GM12878 (cell line): ENCODE data around the gene PCCA. TPM values are rescaled to one million over a fixed set of nuclear protein-coding genes. Genes with fewer than 3 reads are reported as not detected.

Experiments
- ATAC-seq: fragments of 200-7000 bp; cut with Tn5 transposase; 3 replicates; pipeline ENCODE4 v1.9.1; 2020; ENCODE audit warnings: mild to moderate bottlenecking, moderate library complexity
- BruUV-seq: library from RNA; stranded (reverse); fragments of 400-500 nt; replicated peaks from 2 replicates; lab custom pipeline; 2021; lab: Mats Ljungman, UMichigan
- CTCF ChIA-PET: fragments of 300-600 bp; sonication (Branson Sonifier 250); formaldehyde crosslinking; extraction: SDS; loops from one replicate; lab custom pipeline; 2021; ENCODE audit warnings: inconsistent platforms; lab: Yijun Ruan, JAX
- POLR2A ChIA-PET: fragments of 350-600 bp; formaldehyde crosslinking; extraction: SDS; loops from one replicate; lab custom pipeline; 2021; ENCODE audit warnings: inconsistent platforms; lab: Charles Lee
- RAD21 ChIA-PET: fragments of 300-600 bp; sonication (Branson Sonifier 250); formaldehyde crosslinking; loops from one replicate; lab custom pipeline; 2023; ENCODE audit warnings: antibody characterized with exemption; ENCODE audit not compliant: unreplicated experiment; lab: Charles Lee
- SMC1A ChIA-PET: fragments of 300-600 bp; sonication (Branson Sonifier 250); formaldehyde crosslinking; loops from one replicate; lab custom pipeline; 2023; ENCODE audit not compliant: unreplicated experiment, uncharacterized antibody; lab: Charles Lee
- DNase-seq: peaks from one replicate; pipeline ENCODE4 v3.0.0-alpha.2; 2011; ENCODE audit warnings: low read depth, low spot score
- FAIRE-seq: peaks from 3 replicates; lab custom pipeline; 2011; peaks lifted over from hg19 to GRCh38; lab: Jason Lieb, UNC
- H2AFZ ChIP-seq: 2 replicates; pipeline ENCODE4 v1.6.0; 2011; ENCODE audit warnings: low read depth, low read length, control low read depth; ENCODE audit not compliant: control insufficient read depth
- H3K27ac ChIP-seq: 2 replicates; pipeline ENCODE4 v1.5.1; 2011; ENCODE audit warnings: control low read depth; ENCODE audit not compliant: control insufficient read depth, insufficient read depth
- H3K27me3 ChIP-seq, 2 experiments: replicated peaks in 1 of 2; 2 replicates each; pipeline versions ENCODE4 v1.6.0 to v1.6.1; 2011; ENCODE audit warnings: low read length in 1 of 2; ENCODE audit not compliant: control insufficient read depth in 2 of 2, insufficient read depth in 2 of 2
- H3K36me3 ChIP-seq, 2 experiments: 2 replicates each; pipeline ENCODE4 v1.5.1; 2011; ENCODE audit warnings: low read length in 1 of 2; ENCODE audit not compliant: control insufficient read depth in 2 of 2, insufficient read depth in 2 of 2
- H3K4me1 ChIP-seq: 2 replicates; pipeline ENCODE4 v1.6.1; 2011; ENCODE audit warnings: mild to moderate bottlenecking, low read length, moderate library complexity, mixed read lengths; ENCODE audit not compliant: control insufficient read depth, insufficient read depth
- H3K4me2 ChIP-seq: 2 replicates; pipeline ENCODE4 v1.6.0; 2011; ENCODE audit warnings: control low read depth; ENCODE audit not compliant: control insufficient read depth, insufficient read depth
- H3K4me3 ChIP-seq: fragments of 200-600 bp; sonication (generic); 2 replicates; pipeline ENCODE4 v1.5.1; 2016
- H3K79me2 ChIP-seq: 2 replicates; pipeline ENCODE4 v1.6.0; 2011; ENCODE audit warnings: low read length; ENCODE audit not compliant: control insufficient read depth, insufficient read depth
- H3K9ac ChIP-seq: 2 replicates; pipeline ENCODE4 v1.8.0; 2011; ENCODE audit warnings: low read length, control low read depth, mixed read lengths; ENCODE audit not compliant: control insufficient read depth, insufficient read depth
- H3K9me3 ChIP-seq: replicated peaks from 3 replicates; pipeline ENCODE4 v1.5.1; 2011; ENCODE audit warnings: mild to moderate bottlenecking, low read length; ENCODE audit not compliant: control insufficient read depth, insufficient read depth
- H4K20me1 ChIP-seq: 2 replicates; pipeline ENCODE4 v1.6.0; 2011; ENCODE audit not compliant: control insufficient read depth, insufficient read depth
- NR2F1 ChIP-seq: fragments of 450-650 bp; conservative IDR thresholded peaks from 2 replicates; pipeline ENCODE4 v1.6.1; 2017; ENCODE audit warnings: mild to moderate bottlenecking
- WGBS: methylation state at CpG from one replicate; pipeline ENCODE4 v1.1.6; 2016; ENCODE audit warnings: low lambda C conversion rate; ENCODE audit not compliant: insufficient replicate concordance, insufficient coverage; ENCODE audit errors: missing lambda C conversion rate; 5-methylcytosine and 5-hydroxymethylcytosine counted together
- in situ Hi-C: fragments of 300-500 bp; cut with MboI; formaldehyde crosslinking; loops from 9 replicates; pipeline ENCODE4 v1.14.3; 2018; ENCODE audit warnings: mixed read lengths
- intact Hi-C: fragments of 100-400 bp; cut with micrococcal nuclease; formaldehyde crosslinking; loops from one replicate; pipeline ENCODE4 v1.14.2; 2022; ENCODE audit not compliant: unreplicated experiment
- polyA plus RNA-seq, 11 experiments: library from polyadenylated mRNA; depleted of rRNA in 4 of 11; unstranded in 6 of 11; stranded (reverse) in 5 of 11; fragments of >200 nt; fragmentation: Nextera tagmentation in 4 of 11; fragmentation: Illumina TruSeq in 1 of 11; extraction: Ambion mirVana in 4 of 11; extraction: Trizol in 1 of 11; gene quantifications; 1 replicate in 1 of 11; 2 replicates in 10 of 11; pipeline versions ENCODE4 v1.2.1 to v1.2.3, GENCODE V29; 2011 to 2016; ENCODE audit warnings: inconsistent platforms in 2 of 11, missing spikeins in 2 of 11, low read depth in 1 of 11
- total RNA-seq, 4 experiments: library from RNA; depleted of rRNA in 3 of 4; stranded (reverse); fragments of >200 nt in 3 of 4; fragmentation: Illumina TruSeq in 1 of 4; extraction: Trizol in 1 of 4; gene quantifications; 2 replicates each; pipeline versions ENCODE4 v1.2.1 to v1.2.3, GENCODE V29; 2013 to 2021
- TF ChIP-seq, protein P1 (sequence below): fragments of 450-650 bp; conservative IDR thresholded peaks from 2 replicates; pipeline ENCODE4 v1.6.1; 2017; ENCODE audit warnings: mild to moderate bottlenecking, moderate library complexity

Gene PCCA
- total and polyA plus RNA-seq, 10 of the 15 experiments (the other 5 are each of a cell fraction or from before 2014, with no cell fraction given): 5.9 to 18.2 (median 12.4) TPM

DNA sequence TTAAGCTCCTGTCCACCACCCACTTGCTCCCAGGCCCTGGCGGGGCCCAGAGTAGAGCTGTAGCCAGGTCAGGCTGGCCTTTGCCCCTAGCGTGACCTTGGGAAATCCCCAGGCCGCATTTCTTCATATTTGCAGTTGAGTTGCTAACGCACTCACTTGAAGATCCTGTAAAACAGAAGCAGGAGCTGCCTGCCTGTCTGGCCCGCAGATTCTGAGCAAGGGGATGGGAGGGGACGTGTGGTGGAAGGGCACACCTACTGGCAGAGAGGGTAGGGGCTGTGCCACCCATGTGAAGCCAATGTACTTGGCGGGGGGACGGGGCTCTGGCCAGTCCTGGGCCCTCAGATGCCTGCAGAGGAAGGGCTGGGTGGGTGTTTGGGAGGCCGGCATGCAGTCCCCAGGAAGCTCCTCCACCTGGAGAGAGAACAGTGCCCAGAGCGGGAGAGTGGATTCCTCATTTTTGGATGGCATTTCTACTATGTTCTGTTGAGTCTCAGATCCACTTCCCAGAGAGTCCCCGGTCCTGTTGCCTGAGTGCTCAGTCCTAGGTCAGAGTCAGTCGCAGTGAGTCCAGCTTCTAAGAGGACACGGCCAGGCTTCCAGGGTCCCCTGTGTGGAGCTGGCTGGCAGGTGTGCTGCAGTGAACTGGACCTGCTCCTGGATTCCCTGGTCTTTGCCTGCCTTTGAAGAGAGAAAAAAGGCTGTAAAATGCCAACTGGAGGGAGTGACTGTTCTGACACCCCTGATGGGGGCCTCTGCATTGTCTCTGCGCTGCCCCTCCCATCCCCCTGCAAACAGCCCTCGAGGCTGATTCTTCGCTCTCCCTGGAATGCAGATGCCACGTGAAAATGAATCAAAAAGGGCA is 436.8 kb downstream of the PCCA start:
- RAD21 ChIA-PET: interaction anchor here (0.6 kb wide), 1 partner anchor 11 kb away, joined by 4 read pairs; no protein-coding TSS in a partner anchor

More for the DNA sequence above, 436.8 kb downstream of the PCCA start:
- no peaks in the 10 kb centered on the region for H3K79me2 ChIP-seq
- peaks cover 0 to 2% of the 10 kb centered on the region in 2 experiments; a peak in 2 of 4 replicates for H3K36me3 ChIP-seq
- no peak for ATAC-seq
- no peaks in the 10 kb centered on the region for H3K4me1 ChIP-seq
- no peak for DNase-seq
- H4K20me1 ChIP-seq: no peaks in the 10 kb centered on the region
- no peak overlapping the region for H3K9ac ChIP-seq
- BruUV-seq: no TSS peak
- no peak overlapping the region for H2AFZ ChIP-seq
- intact Hi-C loops: no loop called here
- no peak overlapping the region for H3K4me2 ChIP-seq
- CTCF ChIA-PET: no interaction called here
- POLR2A ChIA-PET: no interaction called here
- H3K4me3 ChIP-seq: no peak overlapping the region
- H3K9me3 ChIP-seq: no peaks in the 10 kb centered on the region
- TF ChIP-seq, protein P1, sequence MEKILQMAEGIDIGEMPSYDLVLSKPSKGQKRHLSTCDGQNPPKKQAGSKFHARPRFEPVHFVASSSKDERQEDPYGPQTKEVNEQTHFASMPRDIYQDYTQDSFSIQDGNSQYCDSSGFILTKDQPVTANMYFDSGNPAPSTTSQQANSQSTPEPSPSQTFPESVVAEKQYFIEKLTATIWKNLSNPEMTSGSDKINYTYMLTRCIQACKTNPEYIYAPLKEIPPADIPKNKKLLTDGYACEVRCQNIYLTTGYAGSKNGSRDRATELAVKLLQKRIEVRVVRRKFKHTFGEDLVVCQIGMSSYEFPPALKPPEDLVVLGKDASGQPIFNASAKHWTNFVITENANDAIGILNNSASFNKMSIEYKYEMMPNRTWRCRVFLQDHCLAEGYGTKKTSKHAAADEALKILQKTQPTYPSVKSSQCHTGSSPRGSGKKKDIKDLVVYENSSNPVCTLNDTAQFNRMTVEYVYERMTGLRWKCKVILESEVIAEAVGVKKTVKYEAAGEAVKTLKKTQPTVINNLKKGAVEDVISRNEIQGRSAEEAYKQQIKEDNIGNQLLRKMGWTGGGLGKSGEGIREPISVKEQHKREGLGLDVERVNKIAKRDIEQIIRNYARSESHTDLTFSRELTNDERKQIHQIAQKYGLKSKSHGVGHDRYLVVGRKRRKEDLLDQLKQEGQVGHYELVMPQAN: no peak
- 0 out of 2 replicates have a peak, but pooled peaks have one; percentile 18 for TF ChIP-seq NR2F1
- no peaks in the 10 kb centered on the region for H3K27me3 ChIP-seq
- FAIRE-seq: no peak
- 81% methylated on average over 17 of the region's 17 CpGs for WGBS
- no peak overlapping the region for H3K27ac ChIP-seq
- in situ Hi-C loops: no loop called here
- SMC1A ChIA-PET: no interaction called here
